CD4-positive, alpha-beta T cell (primary cell): Measurements from ENCODE around the gene OR2V1. TPM values are rescaled to one million over a fixed set of nuclear protein-coding genes. Genes with fewer than 3 reads are reported as not detected.

ENCODE experiments used
- ATAC-seq: fragments of 200-7000 bp; cut with Tn5 transposase; one replicate; pipeline ENCODE4 v1.10.0; 2022; ENCODE audit warnings: mild to moderate bottlenecking; ENCODE audit not compliant: poor library complexity
- CTCF ChIA-PET: fragments of 350-600 bp; sonication (Branson Sonifier 250); formaldehyde crosslinking; loops from one replicate; lab custom pipeline; 2021; ENCODE audit warnings: antibody characterized with exemption, inconsistent platforms; lab: Charles Lee
- POLR2A ChIA-PET: fragments of 350-600 bp; sonication (Branson Sonifier 250); formaldehyde crosslinking; loops from one replicate; lab custom pipeline; 2021; ENCODE audit warnings: antibody characterized with exemption, inconsistent platforms; lab: Charles Lee
- DNase-seq, 14 experiments: peaks; one replicate each; pipeline ENCODE4 v3.0.0-alpha.2; 2013 to 2020; ENCODE audit warnings: mixed read lengths in 2 of 14
- H3K27ac ChIP-seq, 2 donors: one replicate each; pipeline versions ENCODE4 v1.5.1 to v1.7.0; 2013; ENCODE audit warnings: low read length in 2 of 2, low read depth in 1 of 2, mild to moderate bottlenecking in 1 of 2
- H3K27me3 ChIP-seq, 2 experiments: 1 replicate in 1 of 2; 2 replicates in 1 of 2; pipeline versions ENCODE4 v1.6.1 to v1.7.0; 2013; ENCODE audit warnings: low read length in 2 of 2, control low read depth in 1 of 2, mild to moderate bottlenecking in 1 of 2, moderate library complexity in 1 of 2; ENCODE audit not compliant: insufficient read depth in 2 of 2, control insufficient read depth in 1 of 2
- H3K36me3 ChIP-seq: one replicate; pipeline ENCODE4 v1.6.1; 2013; ENCODE audit warnings: low read length, control low read depth; ENCODE audit not compliant: insufficient read depth
- H3K4me1 ChIP-seq: one replicate; pipeline ENCODE4 v1.6.1; 2013; ENCODE audit warnings: low read length, control low read depth; ENCODE audit not compliant: insufficient read depth
- H3K4me3 ChIP-seq: one replicate; pipeline ENCODE4 v1.5.1; 2013; ENCODE audit warnings: mild to moderate bottlenecking, low read length, moderate library complexity
- H3K9me3 ChIP-seq, 2 experiments: 1 replicate in 1 of 2; 2 replicates in 1 of 2; pipeline versions ENCODE4 v1.6.1 to v1.7.0; 2013; ENCODE audit warnings: low read length in 2 of 2, mild to moderate bottlenecking in 2 of 2, control low read depth in 1 of 2, moderate library complexity in 1 of 2; ENCODE audit not compliant: control insufficient read depth in 1 of 2, insufficient read depth in 1 of 2
- H3K27ac Mint-ChIP-seq: one replicate; pipeline ENCODE4 v1.8.0; 2020; ENCODE audit warnings: mixed read lengths
- H3K27me3 Mint-ChIP-seq: one replicate; pipeline ENCODE4 v1.8.0; 2021; ENCODE audit warnings: mixed read lengths
- H3K36me3 Mint-ChIP-seq: one replicate; pipeline ENCODE4 v1.8.0; 2021; ENCODE audit warnings: low read depth, mixed read lengths
- H3K4me1 Mint-ChIP-seq: one replicate; pipeline ENCODE4 v1.8.0; 2021; ENCODE audit warnings: low read depth, mixed read lengths
- H3K4me3 Mint-ChIP-seq: one replicate; pipeline ENCODE4 v1.8.0; 2020; ENCODE audit warnings: mild to moderate bottlenecking, mixed read lengths
- H3K9me3 Mint-ChIP-seq: one replicate; pipeline ENCODE4 v1.8.0; 2020; ENCODE audit warnings: mixed read lengths
- intact Hi-C, 2 experiments: fragments of 100-400 bp; cut with DNase I in 1 of 2; cut with micrococcal nuclease in 1 of 2; formaldehyde crosslinking; loops; one replicate each; pipeline versions ENCODE4 v1.15.1 to v1.9.0; 2023 to 2025; cut with DNase I, micrococcal nuclease
- total RNA-seq, 174 experiments: library from RNA in 2 of 174; stranded (reverse) in 2 of 174; gene quantifications; one replicate each; pipeline ENCODE4 v1.2.3 and lab custom pipeline; 2021 to 2026
- TF ChIP-seq, protein P1 (sequence below): fragments of 200-600 bp; IDR thresholded peaks from one replicate; pipeline ENCODE4 v1.8.0; 2022; ENCODE audit warnings: antibody characterized with exemption, mild to moderate bottlenecking

The OR2V1 gene
- total RNA-seq, 2 experiments from 2014 or later = not detected

DNA sequence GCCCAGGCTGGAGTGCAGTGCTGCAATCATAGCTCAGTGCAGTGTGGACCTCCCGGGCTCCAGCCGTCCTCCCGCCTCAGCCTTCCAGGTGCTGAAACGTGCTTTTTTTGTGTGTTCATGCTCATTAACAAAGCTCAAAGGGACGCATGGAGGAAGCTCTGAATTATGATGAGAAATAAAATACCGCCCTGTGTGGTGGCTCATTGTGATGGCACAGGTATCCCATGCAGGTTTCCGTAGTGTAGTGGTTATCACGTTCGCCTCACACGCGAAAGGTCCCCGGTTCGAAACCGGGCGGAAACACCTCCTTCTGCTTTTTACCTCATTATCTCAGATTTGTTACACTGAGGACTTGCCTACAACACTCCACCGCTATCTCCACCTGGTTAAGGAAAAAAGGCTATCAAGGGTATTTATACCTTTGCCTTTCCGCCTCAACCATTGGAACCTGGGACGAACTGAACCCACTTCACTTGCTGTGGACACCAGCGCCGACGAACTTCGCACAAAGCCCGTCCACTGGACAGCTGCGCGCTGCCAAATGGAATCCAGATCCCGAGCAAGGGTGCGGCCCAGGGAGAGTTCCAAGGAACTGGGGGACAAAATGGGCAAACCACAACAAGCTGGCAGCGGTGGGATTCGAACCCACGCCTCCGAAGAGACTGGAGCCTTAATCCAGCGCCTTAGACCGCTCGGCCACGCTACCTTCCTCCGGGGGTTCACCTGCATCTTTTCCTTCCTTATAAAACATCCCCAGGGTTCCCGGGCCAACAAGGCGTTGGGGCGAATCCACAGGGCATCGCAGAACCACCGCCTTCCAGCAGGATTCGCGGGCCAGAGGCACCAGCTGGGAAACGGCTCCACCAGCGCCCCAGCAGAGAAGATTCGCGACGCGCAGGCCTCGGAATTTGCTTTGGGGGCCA is 42.7 kb upstream of the OR2V1 start:
- intact Hi-C loops = loop anchor here in 1 of 2 experiments (1.0 to 2.0 kb wide), 2 partner anchors 15 to 16 kb away; no protein-coding TSS in a partner anchor
- Histone ChIP-seq H3K4me3 (peak overlapping the region; percentile 25), H3K36me3 (no peaks in the 10 kb centered on the region), H3K9me3 (peaks cover 0 to 27% of the 10 kb centered on the region in 2 experiments), H3K4me1 (peaks cover 33% of the 10 kb centered on the region), H3K27me3 (peaks cover 21 to 45% of the 10 kb centered on the region in 2 experiments), H3K27ac (no peak overlapping the region)
- Mint-ChIP-seq H3K27ac (peak overlapping the region; percentile 78), H3K9me3 (no peaks in the 10 kb centered on the region), H3K4me1 (peaks cover 44% of the 10 kb centered on the region), H3K27me3 (peaks cover 44% of the 10 kb centered on the region), H3K4me3 (peak overlapping the region; percentile 92), H3K36me3 (peaks cover 3% of the 10 kb centered on the region)
- ATAC-seq (peak; percentile 84), DNase-seq (peak in 9 of 14 experiments; percentile 17 to 76 (median 55))
- ChIA-PET CTCF (interaction anchor here (0.9 to 3.3 kb wide), 5 partner anchors 8 to 18 kb away, joined by 3 to 21 read pairs (median 3); no protein-coding TSS in a partner anchor), POLR2A (interaction anchor here (0.5 to 3.7 kb wide), 11 partner anchors 10 to 658 kb away, joined by 3 to 61 read pairs (median 12); partner anchors contain the start of genes TRIM41 and TRIM52)
- TF ChIP-seq, protein P1, sequence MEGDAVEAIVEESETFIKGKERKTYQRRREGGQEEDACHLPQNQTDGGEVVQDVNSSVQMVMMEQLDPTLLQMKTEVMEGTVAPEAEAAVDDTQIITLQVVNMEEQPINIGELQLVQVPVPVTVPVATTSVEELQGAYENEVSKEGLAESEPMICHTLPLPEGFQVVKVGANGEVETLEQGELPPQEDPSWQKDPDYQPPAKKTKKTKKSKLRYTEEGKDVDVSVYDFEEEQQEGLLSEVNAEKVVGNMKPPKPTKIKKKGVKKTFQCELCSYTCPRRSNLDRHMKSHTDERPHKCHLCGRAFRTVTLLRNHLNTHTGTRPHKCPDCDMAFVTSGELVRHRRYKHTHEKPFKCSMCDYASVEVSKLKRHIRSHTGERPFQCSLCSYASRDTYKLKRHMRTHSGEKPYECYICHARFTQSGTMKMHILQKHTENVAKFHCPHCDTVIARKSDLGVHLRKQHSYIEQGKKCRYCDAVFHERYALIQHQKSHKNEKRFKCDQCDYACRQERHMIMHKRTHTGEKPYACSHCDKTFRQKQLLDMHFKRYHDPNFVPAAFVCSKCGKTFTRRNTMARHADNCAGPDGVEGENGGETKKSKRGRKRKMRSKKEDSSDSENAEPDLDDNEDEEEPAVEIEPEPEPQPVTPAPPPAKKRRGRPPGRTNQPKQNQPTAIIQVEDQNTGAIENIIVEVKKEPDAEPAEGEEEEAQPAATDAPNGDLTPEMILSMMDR = peak; percentile 10

DNA sequence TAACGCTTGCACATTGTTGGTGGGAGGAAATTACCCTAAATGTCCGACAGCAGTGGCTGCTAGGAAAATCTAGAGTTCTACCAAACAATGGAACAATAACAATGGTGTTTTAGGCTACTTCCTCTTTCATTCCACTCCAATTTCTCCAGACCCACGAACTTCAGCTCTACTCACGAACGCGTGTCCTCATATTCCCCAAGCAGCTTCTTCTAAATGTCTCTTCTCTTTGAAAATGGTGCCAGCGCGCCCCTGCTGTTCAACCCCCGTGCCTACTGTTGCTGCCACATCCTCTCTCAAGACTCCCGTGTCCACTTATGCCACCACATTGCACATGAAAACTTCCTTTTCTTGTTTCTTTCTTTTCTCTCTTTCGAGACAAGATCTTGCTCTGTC is 42.1 kb upstream of the OR2V1 start:
- no peaks in the 10 kb centered on the region for H3K36me3 ChIP-seq
- H3K4me1 ChIP-seq = peaks cover 33% of the 10 kb centered on the region
- intact Hi-C loops = loop anchor here in 1 of 2 experiments (1.0 to 2.0 kb wide), 2 partner anchors 14 to 16 kb away; no protein-coding TSS in a partner anchor
- Mint-ChIP-seq H3K36me3 (peaks cover 3% of the 10 kb centered on the region), H3K27ac (peak overlapping the region; percentile 78), H3K4me3 (peak overlapping the region; percentile 92), H3K4me1 (peaks cover 46% of the 10 kb centered on the region), H3K27me3 (peaks cover 50% of the 10 kb centered on the region), H3K9me3 (no peaks in the 10 kb centered on the region)
- H3K4me3 ChIP-seq = peak overlapping the region; percentile 25
- DNase-seq (peak in 8 of 14 experiments; percentile 45 to 87 (median 69)), ATAC-seq (peak; percentile 71)
- H3K27ac ChIP-seq = no peak overlapping the region
- ChIA-PET POLR2A (interaction anchor here (0.5 to 3.7 kb wide), 11 partner anchors 10 to 657 kb away, joined by 3 to 61 read pairs (median 12); partner anchors contain the start of genes TRIM41 and TRIM52), CTCF (interaction anchor here (0.9 to 3.3 kb wide), 4 partner anchors 9 to 19 kb away, joined by 3 to 21 read pairs (median 3); no protein-coding TSS in a partner anchor)
- H3K9me3 ChIP-seq = peaks cover 0 to 27% of the 10 kb centered on the region in 2 experiments
- TF ChIP-seq, protein P1 = peak; percentile 62
- H3K27me3 ChIP-seq = peaks cover 28 to 52% of the 10 kb centered on the region in 2 experiments

DNA sequence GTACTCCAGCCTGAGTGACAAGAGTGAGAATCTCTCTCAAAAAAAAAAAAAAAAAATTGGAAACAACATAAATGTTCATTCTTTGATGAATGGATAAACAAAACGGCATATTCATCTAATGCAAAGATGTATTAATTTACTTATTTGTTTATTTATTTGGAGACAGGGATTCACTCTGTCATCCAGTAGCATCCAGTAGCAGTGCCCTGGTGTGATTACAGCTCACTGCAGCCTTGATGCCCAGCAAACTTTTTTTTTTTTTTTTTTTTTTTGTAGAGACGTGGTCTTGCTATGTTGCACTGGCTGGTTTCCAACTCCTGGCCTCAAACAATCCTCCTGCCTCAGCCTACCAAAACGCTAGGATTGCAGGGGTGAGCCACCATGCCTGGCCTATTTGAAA is 40.8 kb upstream of the OR2V1 start:
- H3K36me3 Mint-ChIP-seq = peaks cover 3% of the 10 kb centered on the region
- H3K9me3 Mint-ChIP-seq = no peaks in the 10 kb centered on the region
- H3K27me3 Mint-ChIP-seq = peaks cover 62% of the 10 kb centered on the region
- peaks cover 36 to 64% of the 10 kb centered on the region in 2 experiments for H3K27me3 ChIP-seq
- intact Hi-C loops = loop anchor here (2.0 kb wide), 2 partner anchors 13 to 17 kb away; no protein-coding TSS in a partner anchor
- no peak for ATAC-seq
- H3K4me3 ChIP-seq = no peak overlapping the region
- H3K9me3 ChIP-seq = peaks cover 0 to 27% of the 10 kb centered on the region in 2 experiments
- H3K27ac Mint-ChIP-seq = no peak overlapping the region
- H3K4me1 Mint-ChIP-seq = peaks cover 57% of the 10 kb centered on the region
- no peaks in the 10 kb centered on the region for H3K36me3 ChIP-seq
- H3K4me1 ChIP-seq = peaks cover 36% of the 10 kb centered on the region
- H3K27ac ChIP-seq = no peak overlapping the region
- ChIA-PET CTCF (interaction anchor here (3.3 kb wide), 1 partner anchor 13 kb away, joined by 21 read pairs; no protein-coding TSS in a partner anchor), POLR2A (interaction anchor here (1.4 to 3.7 kb wide), 5 partner anchors 8 to 90 kb away, joined by 3 to 26 read pairs (median 12); no protein-coding TSS in a partner anchor)
- no peak for DNase-seq
- TF ChIP-seq, protein P1 = no peak
- no peak overlapping the region for H3K4me3 Mint-ChIP-seq
